Heart left ventricle (tissue), 13 donors: ENCODE data around the gene HTR3B.

Experiments used
- CTCF ChIP-seq, 12 donors: fragments of 200-600 bp; sonication (generic) in 4 of 12; IDR thresholded peaks; one replicate each; pipeline versions ENCODE4 v1.5.0 to v1.8.0; 2018 to 2022; ENCODE audit warnings: antibody characterized with exemption in 12 of 12, mild to moderate bottlenecking in 5 of 12
- POLR2A ChIP-seq, 2 donors: fragments of 450-650 bp; IDR thresholded peaks; one replicate each; pipeline ENCODE4 v1.6.1; 2017; ENCODE audit warnings: antibody characterized with exemption in 2 of 2, mild to moderate bottlenecking in 2 of 2, moderate library complexity in 2 of 2
- donor health status: ischemic (EF 13 %, LVEDD 7.1; RV severe dilation, severe dysfunction).
- donor health status: DM: no; HTN: yes; CAD: no.
- donor health status: DM: no; HTN: no; CAD: no.
- donor health status: ischemic (EF 25% LVEDD 6.9; RV normal size, moderate dysfunction).
- donor health status: ischemic (EF 25% LVEDD 5.7; RV mildly dilated, moderate dysfunction).
- donor health status: ischemic (EF 35%, LVEDD 5.7; RV mildly dilated, moderate dysfunction).
- donor health status: nonischemic (EF 11% LVEDD 7.7; RV severe dilation, severe dysfunction).
- donor health status: DM: yes; HTN: yes; CAD: no.
- donor health status: PGD.
- donor health status: ischemic (EF 29% LVEDD 5.4; RV normal size, mild dysfunction).
- donor health status: nonischemic (EF 23%, LVEDD 6.1; RV moderate dilation, normal function).

DNA sequence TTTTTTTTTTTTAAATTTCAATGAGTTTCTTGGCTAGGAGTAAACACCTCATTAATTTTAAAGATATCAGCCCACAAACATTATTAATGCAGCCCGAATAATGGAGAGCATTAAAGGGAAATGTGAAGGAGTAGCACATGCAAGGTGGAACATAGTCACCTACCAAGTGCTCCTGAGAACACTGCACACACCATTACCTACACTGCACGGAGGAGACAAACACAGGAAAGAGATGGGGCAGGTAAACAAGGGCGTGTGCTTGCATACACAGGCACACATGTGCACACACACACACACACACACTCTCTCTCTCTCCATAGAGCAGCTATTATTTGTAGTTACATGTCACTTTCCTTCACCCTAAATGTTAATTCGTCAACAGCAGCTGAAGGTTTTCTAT lies 30.2 kb downstream of the HTR3B start:
- TF ChIP-seq CTCF (IDR thresholded peaks at IDR 0.05) (no peak), POLR2A (IDR thresholded peaks at IDR 0.05) (no peak)
